HAP-1 (cell line): ENCODE results near the gene ZBTB22.
A peak's percentile ranks its signal among the peaks of the same experiment; 100 is the strongest.

Source experiments
- DNase-seq, 2 experiments: peaks; one replicate each; pipeline ENCODE4 v3.0.0-alpha.2; 2016 to 2020; ENCODE audit warnings: low spot score in 2 of 2
- H3K27me3 ChIP-seq: fragments of 250-450 bp; sonication (Bioruptor Pico); 2 replicates; pipeline ENCODE4 v1.5.1; 2020; ENCODE audit warnings: low read depth, mild to moderate bottlenecking, moderate library complexity
- H3K36me3 ChIP-seq: fragments of 250-450 bp; sonication (Bioruptor Pico); replicated peaks from 2 replicates; pipeline ENCODE4 v1.5.1; 2020; ENCODE audit warnings: mild to moderate bottlenecking
- H3K4me1 ChIP-seq: fragments of 250-450 bp; sonication (Bioruptor Pico); 2 replicates; pipeline ENCODE4 v1.5.1; 2020; ENCODE audit warnings: mild to moderate bottlenecking
- H3K4me3 ChIP-seq: fragments of 250-450 bp; sonication (Bioruptor Pico); 2 replicates; pipeline ENCODE4 v1.5.1; 2020; ENCODE audit warnings: mild to moderate bottlenecking, moderate library complexity
- H3K9me3 ChIP-seq: fragments of 250-450 bp; sonication (Bioruptor Pico); 2 replicates; pipeline ENCODE4 v1.5.1; 2020; ENCODE audit warnings: mild to moderate bottlenecking, moderate library complexity
- in situ Hi-C: fragments of 300-500 bp; cut with MboI; formaldehyde crosslinking; loops from 3 replicates; pipeline ENCODE4 v1.14.3; 2020; ENCODE audit warnings: low sequenced_read_pairs, inconsistent platforms, mixed read lengths

ZBTB22 gene

GRCh38 chr6:33299237-33299944, 18.2 kb downstream of the ZBTB22 start:
- Histone ChIP-seq H3K4me3 (peak overlapping the region; percentile 85), H3K27me3 (no peaks in the 10 kb centered on the region), H3K36me3 (peaks cover 7% of the 10 kb centered on the region), H3K4me1 (peaks cover 4% of the 10 kb centered on the region), H3K9me3 (no peaks in the 10 kb centered on the region)
- in situ Hi-C loops: no loop called here
- peak; percentile 83 to 96 for DNase-seq

GRCh38 chr6:33298773-33299236, 18.7 kb downstream of the ZBTB22 start, which contains the start of gene RGL2:
TSS of gene RGL2 (minus strand) at chr6:33298942. CDS start at chr6:33298610, 332 bp downstream.
- Histone ChIP-seq H3K27me3 (no peaks in the 10 kb centered on the region), H3K4me3 (peak within 1 kb of the TSS; percentile 85), H3K9me3 (no peaks in the 10 kb centered on the region), H3K4me1 (peaks cover 4% of the 10 kb centered on the region), H3K36me3 (peaks cover 7% of the 10 kb centered on the region)
- in situ Hi-C loops: no loop called here
- no peak for DNase-seq

GRCh38 chr6:33297956-33298772, 19.4 kb downstream of the ZBTB22 start:
- Histone ChIP-seq H3K9me3 (no peaks in the 10 kb centered on the region), H3K27me3 (no peaks in the 10 kb centered on the region), H3K36me3 (peaks cover 7% of the 10 kb centered on the region), H3K4me3 (peak overlapping the region; percentile 85), H3K4me1 (peaks cover 4% of the 10 kb centered on the region)
- in situ Hi-C loops: no loop called here
- DNase-seq: peak; percentile 52 to 85

GRCh38 chr6:33297406-33297955, 20.1 kb downstream of the ZBTB22 start:
- DNase-seq: peak in 1 of 2 experiments; percentile 68
- peaks cover 4% of the 10 kb centered on the region for H3K4me1 ChIP-seq
- H3K9me3 ChIP-seq: no peaks in the 10 kb centered on the region
- peaks cover 7% of the 10 kb centered on the region for H3K36me3 ChIP-seq
- in situ Hi-C loops: no loop called here
- H3K4me3 ChIP-seq: peak overlapping the region; percentile 85
- no peaks in the 10 kb centered on the region for H3K27me3 ChIP-seq

- Histone ChIP-seq H3K4me3 (peak overlapping the region; percentile 85), H3K36me3 (peaks cover 8% of the 10 kb centered on the region)
Observed at GRCh38 chr6:33296797-33297405, 20.6 kb downstream of the ZBTB22 start.

GRCh38 chr6:33295621-33296369, 21.7 kb downstream of the ZBTB22 start:
- H3K4me1 ChIP-seq: peaks cover 4% of the 10 kb centered on the region
- H3K27me3 ChIP-seq: no peaks in the 10 kb centered on the region
- H3K36me3 ChIP-seq: peaks cover 19% of the 10 kb centered on the region
- H3K4me3 ChIP-seq: no peak overlapping the region
- DNase-seq: no peak
- in situ Hi-C loops: no loop called here
- H3K9me3 ChIP-seq: no peaks in the 10 kb centered on the region

More at GRCh38 chr6:33296797-33297405, 20.6 kb downstream of the ZBTB22 start:
- Histone ChIP-seq H3K4me1 (peaks cover 4% of the 10 kb centered on the region), H3K27me3 (no peaks in the 10 kb centered on the region), H3K9me3 (no peaks in the 10 kb centered on the region)
- in situ Hi-C loops: no loop called here
- DNase-seq: no peak

GRCh38 chr6:33294086-33294823, 23.3 kb downstream of the ZBTB22 start:
- H3K36me3 ChIP-seq: peaks cover 18% of the 10 kb centered on the region
- no peak overlapping the region for H3K4me3 ChIP-seq
- no peaks in the 10 kb centered on the region for H3K27me3 ChIP-seq
- no peak for DNase-seq
- no peaks in the 10 kb centered on the region for H3K9me3 ChIP-seq
- in situ Hi-C loops: no loop called here
- peaks cover 8% of the 10 kb centered on the region for H3K4me1 ChIP-seq

- no peak for DNase-seq
- Histone ChIP-seq H3K36me3 (peaks cover 18% of the 10 kb centered on the region), H3K4me3 (no peak overlapping the region), H3K4me1 (peaks cover 9% of the 10 kb centered on the region), H3K9me3 (no peaks in the 10 kb centered on the region), H3K27me3 (no peaks in the 10 kb centered on the region)
- in situ Hi-C loops: no loop called here
Observed at GRCh38 chr6:33292996-33293682, 24.4 kb downstream of the ZBTB22 start.

GRCh38 chr6:33290459-33290858, 27.1 kb downstream of the ZBTB22 start:
- H3K9me3 ChIP-seq: no peaks in the 10 kb centered on the region
- peaks cover 38% of the 10 kb centered on the region for H3K36me3 ChIP-seq
- peaks cover 8% of the 10 kb centered on the region for H3K4me1 ChIP-seq
- H3K27me3 ChIP-seq: no peaks in the 10 kb centered on the region
- DNase-seq: no peak
- in situ Hi-C loops: no loop called here
- H3K4me3 ChIP-seq: peak overlapping the region; percentile 69

GRCh38 chr6:33289784-33290315, 27.7 kb downstream of the ZBTB22 start:
- DNase-seq: no peak
- H3K27me3 ChIP-seq: no peaks in the 10 kb centered on the region
- H3K9me3 ChIP-seq: no peaks in the 10 kb centered on the region
- peaks cover 42% of the 10 kb centered on the region for H3K36me3 ChIP-seq
- peak overlapping the region; percentile 69 for H3K4me3 ChIP-seq
- in situ Hi-C loops: no loop called here
- peaks cover 8% of the 10 kb centered on the region for H3K4me1 ChIP-seq

- H3K36me3 ChIP-seq: peaks cover 48% of the 10 kb centered on the region
- H3K27me3 ChIP-seq: no peaks in the 10 kb centered on the region
- H3K9me3 ChIP-seq: no peaks in the 10 kb centered on the region
- peaks cover 8% of the 10 kb centered on the region for H3K4me1 ChIP-seq
- peak; percentile 86 to 95 for DNase-seq
- peak within 1 kb of the TSS; percentile 69 for H3K4me3 ChIP-seq
- in situ Hi-C loops: no loop called here
Observed at GRCh38 chr6:33288921-33289783, 28.4 kb downstream of the ZBTB22 start, which contains the start of the genes PFDN6 and WDR46. TSS of gene PFDN6 (plus strand) at chr6:33289601. CDS start at chr6:33289857, 256 bp downstream. TSS of gene WDR46 (minus strand) at chr6:33289239. CDS start at chr6:33289170, 69 bp downstream.
